HepG2 (cell line): Measurements from ENCODE around the gene GLYR1.

Source experiments
- EZH2 ChIP-seq: conservative IDR thresholded peaks from 2 replicates; pipeline ENCODE4 v1.6.1; 2012; ENCODE audit warnings: mild to moderate bottlenecking, low read depth, low read length, moderate library complexity
- TF ChIP-seq, protein P1 (sequence below): sonication (generic); formaldehyde crosslinking; IDR thresholded peaks from 2 replicates; pipeline ENCODE4 v1.5.0; 2020; ENCODE audit warnings: mild to moderate bottlenecking, missing genetic modification reagents, moderate library complexity

DNA sequence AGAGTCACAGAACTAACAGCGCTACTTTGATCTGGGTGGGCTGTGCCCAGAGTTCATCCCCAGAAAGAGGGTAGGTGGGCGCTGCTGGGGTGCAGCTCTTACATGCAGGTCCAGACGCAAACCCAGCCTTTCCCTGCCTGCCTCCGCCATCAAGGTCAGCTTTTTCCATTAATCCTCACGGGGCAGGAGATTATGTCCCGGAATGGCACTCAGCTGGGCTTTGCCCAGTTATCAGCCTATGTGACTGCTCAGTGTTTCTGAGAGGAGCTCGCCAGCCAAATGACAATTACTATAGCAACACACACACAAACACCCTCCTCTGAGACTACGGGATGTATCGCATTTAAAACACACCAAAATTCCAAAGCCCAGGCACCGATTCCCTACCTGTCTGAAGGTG is 20.1 kb downstream of the GLYR1 start:
- no peak for TF ChIP-seq EZH2
- TF ChIP-seq, protein P1, sequence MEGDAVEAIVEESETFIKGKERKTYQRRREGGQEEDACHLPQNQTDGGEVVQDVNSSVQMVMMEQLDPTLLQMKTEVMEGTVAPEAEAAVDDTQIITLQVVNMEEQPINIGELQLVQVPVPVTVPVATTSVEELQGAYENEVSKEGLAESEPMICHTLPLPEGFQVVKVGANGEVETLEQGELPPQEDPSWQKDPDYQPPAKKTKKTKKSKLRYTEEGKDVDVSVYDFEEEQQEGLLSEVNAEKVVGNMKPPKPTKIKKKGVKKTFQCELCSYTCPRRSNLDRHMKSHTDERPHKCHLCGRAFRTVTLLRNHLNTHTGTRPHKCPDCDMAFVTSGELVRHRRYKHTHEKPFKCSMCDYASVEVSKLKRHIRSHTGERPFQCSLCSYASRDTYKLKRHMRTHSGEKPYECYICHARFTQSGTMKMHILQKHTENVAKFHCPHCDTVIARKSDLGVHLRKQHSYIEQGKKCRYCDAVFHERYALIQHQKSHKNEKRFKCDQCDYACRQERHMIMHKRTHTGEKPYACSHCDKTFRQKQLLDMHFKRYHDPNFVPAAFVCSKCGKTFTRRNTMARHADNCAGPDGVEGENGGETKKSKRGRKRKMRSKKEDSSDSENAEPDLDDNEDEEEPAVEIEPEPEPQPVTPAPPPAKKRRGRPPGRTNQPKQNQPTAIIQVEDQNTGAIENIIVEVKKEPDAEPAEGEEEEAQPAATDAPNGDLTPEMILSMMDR (CRISPR knock-in tag), result no peak
